ENCODE data around the gene SEMA6C. TPM values are rescaled to one million over a fixed set of nuclear protein-coding genes. Genes with fewer than 3 reads are reported as not detected.
"Not testable (repeated sequence)": the region's sequence is repeated elsewhere in the genome, so short reads cannot be mapped to it uniquely, and the experiment has no call there.

SEMA6C gene
- total RNA-seq, 1 donor from 2014 or later, result 6.7 TPM

- ATAC-seq, result peak; percentile 99
- intact Hi-C loops (cut with DNase I), result no loop called here
- Histone ChIP-seq H3K9me3 (no peaks in the 10 kb centered on the region), H3K27me3 (no peaks in the 10 kb centered on the region), H3K27ac (peak within 1 kb of the TSS; percentile 76), H3K36me3 (peaks cover 10% of the 10 kb centered on the region), H3K4me1 (peaks cover 17% of the 10 kb centered on the region), H3K4me3 (peak within 1 kb of the TSS; percentile 62)
- peak; percentile 91 for DNase-seq
- TF ChIP-seq CTCF (IDR thresholded peaks at IDR 0.05), result peak; percentile 10
Observed at GRCh38 chr1:151189637-151190445, 43.4 kb upstream of the SEMA6C start, which contains the start of gene VPS72. TSS of gene VPS72 (minus strand) at chr1:151190197. CDS start at chr1:151190121, 76 bp downstream.

GRCh38 chr1:151188667-151189066 is 42.2 kb upstream of the SEMA6C start:
- H3K27ac ChIP-seq; H3K27me3 ChIP-seq; ATAC-seq; intact Hi-C loops (cut with DNase I); H3K9me3 ChIP-seq; DNase-seq: not testable (repeated sequence)
- Histone ChIP-seq H3K4me3 (peak overlapping the region; percentile 62), H3K36me3 (peaks cover 22% of the 10 kb centered on the region), H3K4me1 (peaks cover 17% of the 10 kb centered on the region)

GRCh38 chr1:151187205-151187604 is 40.8 kb upstream of the SEMA6C start:
- ATAC-seq, result no peak
- no peak for TF ChIP-seq CTCF (IDR thresholded peaks at IDR 0.05)

GRCh38 chr1:151184211-151184610 is 37.8 kb upstream of the SEMA6C start:
- H3K4me1 ChIP-seq, result peaks cover 10% of the 10 kb centered on the region
- H3K9me3 ChIP-seq, result no peaks in the 10 kb centered on the region
- intact Hi-C loops (cut with DNase I), result no loop called here
- ATAC-seq (no peak), DNase-seq (no peak)
- H3K27ac ChIP-seq, result no peak overlapping the region
- no peak overlapping the region for H3K4me3 ChIP-seq
- TF ChIP-seq CTCF (IDR thresholded peaks at IDR 0.05), result no peak
- H3K27me3 ChIP-seq, result no peaks in the 10 kb centered on the region
- peaks cover 67% of the 10 kb centered on the region for H3K36me3 ChIP-seq

More at GRCh38 chr1:151187205-151187604, 40.8 kb upstream of the SEMA6C start:
- H3K36me3 ChIP-seq, result peaks cover 37% of the 10 kb centered on the region
- H3K27me3 ChIP-seq, result no peaks in the 10 kb centered on the region
- intact Hi-C loops (cut with DNase I), result no loop called here
- peaks cover 17% of the 10 kb centered on the region for H3K4me1 ChIP-seq
- H3K4me3 ChIP-seq, result no peak overlapping the region
- no peaks in the 10 kb centered on the region for H3K9me3 ChIP-seq
- no peak for DNase-seq
- no peak overlapping the region for H3K27ac ChIP-seq

- H3K4me3 ChIP-seq, result no peak overlapping the region
- TF ChIP-seq CTCF (IDR thresholded peaks at IDR 0.05), result no peak
- peaks cover 77% of the 10 kb centered on the region for H3K36me3 ChIP-seq
- intact Hi-C loops (cut with DNase I), result no loop called here
- no peak for DNase-seq
- ATAC-seq, result no peak
- no peaks in the 10 kb centered on the region for H3K4me1 ChIP-seq
- H3K27me3 ChIP-seq, result no peaks in the 10 kb centered on the region
- H3K9me3 ChIP-seq, result no peaks in the 10 kb centered on the region
- H3K27ac ChIP-seq, result no peak overlapping the region
Observed at GRCh38 chr1:151176514-151177045, 30.1 kb upstream of the SEMA6C start.

GRCh38 chr1:151175863-151176262 is 29.4 kb upstream of the SEMA6C start, which contains the start of gene TMOD4:
TSS of gene TMOD4 (minus strand) at chr1:151175981. CDS start at chr1:151174875, 1,106 bp downstream.
- Histone ChIP-seq H3K4me1 (no peaks in the 10 kb centered on the region), H3K4me3 (no peak within 1 kb of the TSS), H3K27me3 (no peaks in the 10 kb centered on the region), H3K27ac (no peak within 1 kb of the TSS), H3K9me3 (no peaks in the 10 kb centered on the region), H3K36me3 (peaks cover 69% of the 10 kb centered on the region)
- intact Hi-C loops (cut with DNase I), result no loop called here
- TF ChIP-seq CTCF (IDR thresholded peaks at IDR 0.05), result peak; percentile 36
- DNase-seq, result no peak
- ATAC-seq, result peak; percentile 70

Data from upper lobe of right lung (tissue), 1 donor.